Fibroblast of lung (primary cell): ENCODE measurements around the gene TMEM62. TPM values are rescaled to one million over a fixed set of nuclear protein-coding genes. Genes with fewer than 3 reads are reported as not detected.

Experiments used
- DNase-seq, 2 donors: peaks; one replicate each; pipeline versions ENCODE4 v3.0.0 to v3.0.0-alpha.2; 2010; ENCODE audit warnings: low read depth in 2 of 2
- H2AFZ ChIP-seq: 2 replicates; pipeline ENCODE4 v1.5.1; 2012; ENCODE audit warnings: low read length, control low read depth, inconsistent platforms
- H3K27ac ChIP-seq: 2 replicates; pipeline ENCODE4 v1.5.1; 2011; ENCODE audit warnings: low read length, control low read depth; ENCODE audit not compliant: insufficient read depth
- H3K27me3 ChIP-seq: 2 replicates; pipeline ENCODE4 v1.5.1; 2011; ENCODE audit warnings: mild to moderate bottlenecking, low read length; ENCODE audit not compliant: control insufficient read depth, insufficient read depth
- H3K36me3 ChIP-seq: 2 replicates; pipeline ENCODE4 v1.5.1; 2011; ENCODE audit warnings: low read length; ENCODE audit not compliant: control insufficient read depth, insufficient read depth
- H3K4me1 ChIP-seq: 2 replicates; pipeline ENCODE4 v1.5.1; 2011; ENCODE audit warnings: low read length; ENCODE audit not compliant: control insufficient read depth, insufficient read depth; ENCODE audit errors: extremely low read depth
- H3K4me2 ChIP-seq: 2 replicates; pipeline ENCODE4 v1.5.1; 2011; ENCODE audit warnings: low read length, control low read depth; ENCODE audit not compliant: insufficient read depth; ENCODE audit errors: extremely low read depth
- H3K4me3 ChIP-seq, 4 experiments: fragments of 200-600 bp in 1 of 4; sonication (generic) in 1 of 4; replicated peaks in 1 of 4; 2 replicates each; pipeline ENCODE4 v1.5.1; 2011 to 2016; ENCODE audit warnings: low read length in 4 of 4, low read depth in 3 of 4, mild to moderate bottlenecking in 3 of 4, control low read depth in 2 of 4, inconsistent platforms in 1 of 4, mixed read lengths in 1 of 4; ENCODE audit not compliant: insufficient read depth in 1 of 4; ENCODE audit errors: control extremely low read depth in 1 of 4
- H3K79me2 ChIP-seq: 2 replicates; pipeline ENCODE4 v1.5.1; 2012; ENCODE audit warnings: mild to moderate bottlenecking, low read length, inconsistent platforms; ENCODE audit not compliant: control insufficient read depth, insufficient read depth
- H3K9ac ChIP-seq: 2 replicates; pipeline ENCODE4 v1.5.1; 2011; ENCODE audit warnings: mild to moderate bottlenecking, low read length, control low read depth; ENCODE audit not compliant: insufficient read depth
- H3K9me3 ChIP-seq: 2 replicates; pipeline ENCODE4 v1.5.1; 2012; ENCODE audit warnings: low read depth, low read length; ENCODE audit not compliant: control insufficient read depth, insufficient read depth
- H4K20me1 ChIP-seq: 2 replicates; pipeline ENCODE4 v1.5.1; 2011; ENCODE audit warnings: low read length; ENCODE audit not compliant: control insufficient read depth, insufficient read depth; ENCODE audit errors: extremely low read depth
- CTCF ChIP-seq, 2 donors: IDR thresholded peaks in 1 of 2; conservative IDR thresholded peaks in 1 of 2; 1 replicate in 1 of 2; 2 replicates in 1 of 2; pipeline ENCODE4 v1.5.1; 2011 to 2012; ENCODE audit warnings: low read length in 2 of 2, control low read depth in 1 of 2, inconsistent platforms in 1 of 2, low read depth in 1 of 2, mild to moderate bottlenecking in 1 of 2
- EZH2 ChIP-seq: IDR thresholded peaks from 2 replicates; pipeline ENCODE4 v1.5.1; 2012; ENCODE audit warnings: low read length, control low read depth, mild to moderate bottlenecking; ENCODE audit errors: missing control alignments
- polyA plus RNA-seq, 2 donors: library from polyadenylated mRNA; depleted of rRNA in 1 of 2; stranded (reverse) in 1 of 2; unstranded in 1 of 2; fragments of >200 nt; gene quantifications; 2 replicates each; pipeline ENCODE4 v1.2.1, GENCODE V29; 2011 to 2012; ENCODE audit warnings: missing spikeins in 1 of 2
- total RNA-seq: library from RNA; depleted of rRNA; stranded (reverse); fragments of >200 nt; gene quantifications from 2 replicates; pipeline ENCODE4 v1.2.1, GENCODE V29; 2014

The TMEM62 gene
- total and polyA plus RNA-seq, 2 donors (not counting 1 experiment from before 2014, with no cell fraction given): 10.7 to 20.8 TPM

GRCh38 chr15:43186003-43186353 is 52.6 kb downstream of the TMEM62 start:
- Histone ChIP-seq H3K27ac (peak overlapping the region; percentile 67), H3K27me3 (no peaks in the 10 kb centered on the region), H3K9ac (peak overlapping the region; percentile 74), H4K20me1 (no peaks in the 10 kb centered on the region), H2AFZ (peak overlapping the region; percentile 69), H3K4me1 (no peaks in the 10 kb centered on the region), H3K36me3 (peaks cover 10% of the 10 kb centered on the region), H3K4me2 (peak overlapping the region; percentile 97), H3K4me3 (peak overlapping the region; percentile 90 to 96 (median 94)), H3K79me2 (peaks cover 7% of the 10 kb centered on the region), H3K9me3 (no peaks in the 10 kb centered on the region)
- peak in 1 of 2 donors; percentile 6 for DNase-seq
- no peak for TF ChIP-seq EZH2
- TF ChIP-seq CTCF (conservative IDR thresholded peaks at IDR 0.05 in 1 of 2, IDR thresholded peaks at IDR 0.05 in 1 of 2; ENCODE audit: low read depth in 1 of 2, low read length in 2 of 2): no peak

GRCh38 chr15:43187544-43188155 is 54.3 kb downstream of the TMEM62 start:
- no peak overlapping the region for H3K9ac ChIP-seq
- H4K20me1 ChIP-seq: no peaks in the 10 kb centered on the region
- no peaks in the 10 kb centered on the region for H3K4me1 ChIP-seq
- peaks cover 7% of the 10 kb centered on the region for H3K79me2 ChIP-seq
- no peaks in the 10 kb centered on the region for H3K27me3 ChIP-seq
- no peak overlapping the region for H2AFZ ChIP-seq
- H3K36me3 ChIP-seq: peaks cover 16% of the 10 kb centered on the region
- TF ChIP-seq CTCF (conservative IDR thresholded peaks at IDR 0.05 in 1 of 2, IDR thresholded peaks at IDR 0.05 in 1 of 2; ENCODE audit: low read depth in 1 of 2, low read length in 2 of 2) (peak; percentile 60 to 78), EZH2 (no peak)
- DNase-seq: peak; percentile 58 to 78
- H3K9me3 ChIP-seq: no peaks in the 10 kb centered on the region
- no peak overlapping the region for H3K4me3 ChIP-seq
- H3K27ac ChIP-seq: no peak overlapping the region
- H3K4me2 ChIP-seq: no peak overlapping the region

- no peaks in the 10 kb centered on the region for H3K9me3 ChIP-seq
- H3K27me3 ChIP-seq: no peaks in the 10 kb centered on the region
- no peak overlapping the region for H3K4me3 ChIP-seq
- no peak overlapping the region for H2AFZ ChIP-seq
- TF ChIP-seq CTCF (conservative IDR thresholded peaks at IDR 0.05 in 1 of 2, IDR thresholded peaks at IDR 0.05 in 1 of 2; ENCODE audit: low read depth in 1 of 2, low read length in 2 of 2) (no peak), EZH2 (no peak)
- H3K4me2 ChIP-seq: no peak overlapping the region
- peaks cover 17% of the 10 kb centered on the region for H3K36me3 ChIP-seq
- H3K4me1 ChIP-seq: no peaks in the 10 kb centered on the region
- H3K79me2 ChIP-seq: peaks cover 7% of the 10 kb centered on the region
- peak in 1 of 2 donors; percentile 10 for DNase-seq
- H3K9ac ChIP-seq: no peak overlapping the region
- H4K20me1 ChIP-seq: no peaks in the 10 kb centered on the region
- H3K27ac ChIP-seq: no peak overlapping the region
Observed at GRCh38 chr15:43189296-43189695, 55.9 kb downstream of the TMEM62 start.
